Measurements from ENCODE around the gene CD3G. TPM values are rescaled to one million over a fixed set of nuclear protein-coding genes. Genes with fewer than 3 reads are reported as not detected.
"Not testable (repeated sequence)": the region's sequence is repeated elsewhere in the genome, so short reads cannot be mapped to it uniquely, and the experiment has no call there.

The CD3G gene
- total RNA-seq, 1 experiment from 2014 or later: 158 TPM

DNA sequence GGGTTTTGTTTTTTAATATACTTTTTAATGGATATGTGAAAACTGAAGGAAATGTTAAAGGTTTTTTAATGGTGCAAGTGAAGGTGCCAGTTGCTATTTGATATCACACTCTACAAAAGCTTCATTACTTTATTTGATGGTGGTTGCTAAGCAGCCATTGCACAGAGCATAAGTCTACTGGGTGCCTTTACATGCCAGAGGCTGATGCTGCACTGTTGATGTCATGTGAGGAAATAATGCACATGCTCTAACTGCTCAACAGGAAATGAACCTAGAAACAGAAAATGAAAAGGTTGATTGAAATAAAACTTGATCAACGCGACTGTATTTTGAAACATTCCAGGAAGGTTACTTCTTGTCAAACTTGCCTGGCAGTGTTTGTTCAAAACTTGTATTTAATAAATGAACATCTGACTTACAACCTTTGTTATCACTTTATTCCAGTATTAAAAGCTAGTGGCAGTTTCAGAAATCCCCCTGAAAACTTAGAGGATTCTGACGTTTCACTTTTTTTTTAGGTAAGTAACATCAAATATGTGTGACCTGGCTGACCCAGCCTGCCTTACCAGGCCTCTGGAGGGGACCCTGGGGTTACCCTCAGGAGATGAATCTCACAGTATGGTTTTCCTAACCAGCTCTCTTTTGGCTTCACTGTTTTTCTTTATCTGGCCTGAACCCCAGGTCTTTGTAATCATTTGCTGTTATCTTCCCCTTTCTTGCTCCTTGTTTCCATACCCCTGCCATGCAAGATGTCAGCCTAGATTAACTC is 54.8 kb downstream of the CD3G start:
- no peaks in the 10 kb centered on the region for H3K9me3 ChIP-seq (ENCODE audit: low read length)
- no peaks in the 10 kb centered on the region for H3K9me2 ChIP-seq (replicated peaks; ENCODE audit: insufficient read depth, low read length)
- peaks cover 29% of the 10 kb centered on the region for H3K4me1 ChIP-seq (ENCODE audit: low read length)
- peaks cover 3% of the 10 kb centered on the region; the same call in 1 of the 2 replicates for H3K36me3 ChIP-seq (ENCODE audit: insufficient read depth, low read length)
- H3K4me3 ChIP-seq (ENCODE audit: low read length): no peak overlapping the region
- H3K4me2 ChIP-seq (ENCODE audit: low read depth, low read length, poor library complexity, severe bottlenecking): no peak overlapping the region
- peak; percentile 52 for DNase-seq
- H3K79me2 ChIP-seq (ENCODE audit: low read length): peaks cover 29% of the 10 kb centered on the region
- peaks cover 10% of the 10 kb centered on the region; the same call in 1 of the 2 replicates for H4K20me1 ChIP-seq (ENCODE audit: insufficient read depth, low read depth, low read length)
- no peak overlapping the region for H3K9ac ChIP-seq (ENCODE audit: low read length)
- H3K27ac ChIP-seq (ENCODE audit: low read length): peak overlapping the region; percentile 41
- H2AFZ ChIP-seq (ENCODE audit: low read length): no peak overlapping the region
- no peaks in the 10 kb centered on the region for H3K27me3 ChIP-seq (ENCODE audit: low read length)

DNA sequence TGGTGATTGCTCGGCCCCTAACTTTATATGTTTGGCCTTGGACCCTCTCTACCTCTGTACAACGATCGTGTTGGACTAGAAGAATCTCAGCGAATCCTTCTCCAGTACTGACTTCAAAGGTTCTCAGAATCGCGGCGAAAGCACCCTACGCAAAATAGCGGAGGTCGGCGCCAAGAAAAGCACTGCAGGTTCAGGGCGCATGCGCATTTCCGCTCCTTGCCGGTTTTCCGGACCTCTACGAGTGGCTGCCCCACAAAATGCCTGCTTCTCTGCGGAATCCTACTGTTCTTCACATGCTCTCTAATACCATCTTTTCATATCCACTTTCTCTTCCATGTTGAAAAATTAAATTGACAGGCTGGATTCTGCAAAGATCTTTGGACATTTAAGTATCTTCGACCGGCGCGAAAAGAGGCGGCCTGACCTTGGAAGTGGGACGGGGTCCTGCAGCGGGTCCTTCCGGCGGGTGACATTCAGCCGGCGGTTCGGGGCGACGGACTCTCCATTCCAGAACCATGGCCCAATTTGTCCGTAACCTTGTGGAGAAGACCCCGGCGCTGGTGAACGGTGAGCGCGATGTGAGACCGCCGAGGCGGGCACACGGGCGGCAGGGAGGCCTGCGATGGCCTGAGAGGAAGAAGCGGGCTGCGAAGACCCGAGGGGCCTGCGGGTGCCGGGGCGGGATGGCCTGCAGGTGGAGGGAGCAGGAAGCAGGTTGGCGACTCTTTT is 57.2 kb downstream of the CD3G start, which contains the start of gene ATP5MG:
TSS of gene ATP5MG (plus strand) at position 456 of the 729 bp plus-strand sequence. CDS start at position 516, 60 bp downstream.
- Histone ChIP-seq H3K27ac (ENCODE audit: low read length) (peak within 1 kb of the TSS; percentile 86), H3K27me3 (ENCODE audit: low read length) (no peaks in the 10 kb centered on the region), H3K4me2 (ENCODE audit: low read depth, low read length, poor library complexity, severe bottlenecking) (peak within 1 kb of the TSS; percentile 78), H3K79me2 (ENCODE audit: low read length) (peaks cover 52% of the 10 kb centered on the region), H3K9ac (ENCODE audit: low read length) (peak within 1 kb of the TSS; percentile 91), H3K36me3 (ENCODE audit: insufficient read depth, low read length) (peaks cover 7% of the 10 kb centered on the region; the same call in 1 of the 2 replicates), H3K4me1 (ENCODE audit: low read length) (peaks cover 29% of the 10 kb centered on the region), H4K20me1 (ENCODE audit: insufficient read depth, low read depth, low read length) (peaks cover 10% of the 10 kb centered on the region; the same call in 1 of the 2 replicates), H3K9me2 (replicated peaks; ENCODE audit: insufficient read depth, low read length) (no peaks in the 10 kb centered on the region), H3K4me3 (ENCODE audit: low read length) (peak within 1 kb of the TSS; percentile 96), H3K9me3 (ENCODE audit: low read length) (no peaks in the 10 kb centered on the region), H2AFZ (ENCODE audit: low read length) (peak within 1 kb of the TSS; percentile 66; the same call in 1 of the 2 replicates)
- peak; percentile 93 for DNase-seq

DNA sequence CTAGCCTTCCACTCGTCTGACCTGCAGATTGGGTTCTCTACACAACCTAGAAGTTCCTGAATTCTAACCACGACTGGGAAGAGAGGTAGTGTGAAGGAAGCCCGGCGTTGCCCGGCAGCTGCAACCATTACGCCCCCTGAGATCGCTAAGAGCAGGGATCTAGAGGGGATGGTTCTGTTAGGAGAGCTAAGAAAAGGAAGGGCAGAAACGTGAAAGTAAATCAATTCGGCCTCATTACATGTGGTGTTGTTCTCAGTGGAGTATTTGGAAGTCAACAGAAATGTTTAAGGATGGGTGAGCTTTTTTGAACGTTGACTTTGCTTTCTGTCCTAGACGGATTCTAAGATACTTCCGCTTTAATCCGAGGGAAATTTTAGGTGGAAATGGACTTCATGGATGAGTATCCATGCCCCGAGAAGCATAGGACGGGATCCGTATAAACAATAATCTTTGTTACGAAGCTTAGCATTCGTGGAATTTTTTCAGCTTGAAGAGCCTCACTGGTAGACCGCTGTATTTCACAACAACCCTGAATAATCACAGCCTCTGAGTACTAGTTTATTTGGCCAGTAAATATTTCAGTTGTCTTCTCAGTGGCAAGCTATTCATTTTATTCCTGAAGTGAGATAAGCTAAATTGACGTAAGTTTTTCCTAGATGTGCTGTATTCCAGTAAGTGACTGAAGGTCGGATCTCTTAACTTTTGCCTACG is 57.9 kb downstream of the CD3G start:
- H3K9ac ChIP-seq (ENCODE audit: low read length): peak overlapping the region; percentile 91
- peak overlapping the region; percentile 86 for H3K27ac ChIP-seq (ENCODE audit: low read length)
- H2AFZ ChIP-seq (ENCODE audit: low read length): no peak overlapping the region
- H3K36me3 ChIP-seq (ENCODE audit: insufficient read depth, low read length): peaks cover 5% of the 10 kb centered on the region; the same call in 1 of the 2 replicates
- H3K4me1 ChIP-seq (ENCODE audit: low read length): peaks cover 29% of the 10 kb centered on the region
- no peaks in the 10 kb centered on the region for H3K27me3 ChIP-seq (ENCODE audit: low read length)
- peak overlapping the region; percentile 78 for H3K4me2 ChIP-seq (ENCODE audit: low read depth, low read length, poor library complexity, severe bottlenecking)
- H3K9me3 ChIP-seq (ENCODE audit: low read length): no peaks in the 10 kb centered on the region
- H3K79me2 ChIP-seq (ENCODE audit: low read length): peaks cover 60% of the 10 kb centered on the region
- H3K4me3 ChIP-seq (ENCODE audit: low read length): peak overlapping the region; percentile 96
- H4K20me1 ChIP-seq (ENCODE audit: insufficient read depth, low read depth, low read length): peaks cover 10% of the 10 kb centered on the region; the same call in 1 of the 2 replicates
- H3K9me2 ChIP-seq (replicated peaks; ENCODE audit: insufficient read depth, low read length): no peaks in the 10 kb centered on the region
- DNase-seq: no peak

DNA sequence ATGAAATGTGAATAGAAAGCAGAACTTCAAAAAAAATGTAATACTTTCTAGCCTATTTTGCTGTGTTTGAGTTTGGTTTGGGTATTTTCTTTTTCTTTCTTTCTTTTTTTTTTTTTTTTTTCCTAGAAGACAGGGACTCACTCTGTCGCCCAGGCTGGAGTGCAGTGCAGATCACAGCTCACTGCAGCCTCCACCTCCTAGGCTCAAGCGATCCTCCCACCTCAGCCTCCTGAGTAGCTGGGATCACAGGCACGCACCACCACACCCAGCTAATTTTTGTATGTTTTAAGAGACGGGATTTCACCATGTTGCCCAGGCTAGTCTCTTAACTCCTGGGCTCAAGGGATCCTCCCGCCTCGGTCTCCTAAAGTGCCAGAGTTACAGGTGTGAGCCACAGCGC is 58.5 kb downstream of the CD3G start:
- H3K27me3 ChIP-seq (ENCODE audit: low read length); H2AFZ ChIP-seq (ENCODE audit: low read length); H3K9me3 ChIP-seq (ENCODE audit: low read length); DNase-seq; H3K9me2 ChIP-seq (replicated peaks; ENCODE audit: insufficient read depth, low read length); H3K27ac ChIP-seq (ENCODE audit: low read length): not testable (repeated sequence)
- Histone ChIP-seq H3K9ac (ENCODE audit: low read length) (peak overlapping the region; percentile 91), H3K4me3 (ENCODE audit: low read length) (peak overlapping the region; percentile 96), H3K79me2 (ENCODE audit: low read length) (peaks cover 65% of the 10 kb centered on the region), H3K4me1 (ENCODE audit: low read length) (peaks cover 29% of the 10 kb centered on the region), H3K36me3 (ENCODE audit: insufficient read depth, low read length) (peaks cover 10% of the 10 kb centered on the region; the same call in 1 of the 2 replicates), H3K4me2 (ENCODE audit: low read depth, low read length, poor library complexity, severe bottlenecking) (peak overlapping the region; percentile 78), H4K20me1 (ENCODE audit: insufficient read depth, low read depth, low read length) (peaks cover 10% of the 10 kb centered on the region; the same call in 1 of the 2 replicates)

Small RNAs within 50 kb of the gene (small RNA-seq; reads per million reads assigned to genes)
- not detected for gene AP001582.1

Other genes starting within 250 kb of the CD3G start
- not detected in 2 replicates for gene SCN4B, start 191.5 kb upstream of the CD3G start, total RNA-seq (2014; rRNA removed; shearing (Covaris generic); ENCODE audit: low replicate concordance)
- gene SCN2B, start 167.7 kb upstream of the CD3G start, total RNA-seq (2014; rRNA removed; shearing (Covaris generic); ENCODE audit: low replicate concordance): 0.25 TPM in 1 of 2 replicates, not detected in the other
- 5.4 and 9.1 TPM in 2 replicates for gene JAML, start 119.3 kb upstream of the CD3G start, total RNA-seq (2014; rRNA removed; shearing (Covaris generic); ENCODE audit: low replicate concordance)
- gene MPZL3, start 92.0 kb upstream of the CD3G start, total RNA-seq (2014; rRNA removed; shearing (Covaris generic); ENCODE audit: low replicate concordance): 2.7 and 7.0 TPM in 2 replicates
- gene MPZL2, start 80.0 kb upstream of the CD3G start, total RNA-seq (2014; rRNA removed; shearing (Covaris generic); ENCODE audit: low replicate concordance): not detected in 2 replicates
- gene CD3E, start 39.6 kb upstream of the CD3G start, total RNA-seq (2014; rRNA removed; shearing (Covaris generic); ENCODE audit: low replicate concordance): 0.32 and 1.3 TPM in 2 replicates
- gene CD3D, start 1.6 kb upstream of the CD3G start, total RNA-seq (2014; rRNA removed; shearing (Covaris generic); ENCODE audit: low replicate concordance): 3.7 and 5.7 TPM in 2 replicates
- gene UBE4A, start 15.3 kb downstream of the CD3G start, total RNA-seq (2014; rRNA removed; shearing (Covaris generic); ENCODE audit: low replicate concordance): 9.7 and 26.3 TPM in 2 replicates
- 80.7 and 82.4 TPM in 2 replicates for gene ATP5MG, start 57.3 kb downstream of the CD3G start, total RNA-seq (2014; rRNA removed; shearing (Covaris generic); ENCODE audit: low replicate concordance)
- gene KMT2A, start 92.1 kb downstream of the CD3G start, total RNA-seq (2014; rRNA removed; shearing (Covaris generic); ENCODE audit: low replicate concordance): 37.6 and 40.7 TPM in 2 replicates
- not detected in 2 replicates for gene TTC36, start 183.1 kb downstream of the CD3G start, total RNA-seq (2014; rRNA removed; shearing (Covaris generic); ENCODE audit: low replicate concordance)
- gene TMEM25, start 186.8 kb downstream of the CD3G start, total RNA-seq (2014; rRNA removed; shearing (Covaris generic); ENCODE audit: low replicate concordance): 9.1 and 12.1 TPM in 2 replicates
- gene IFT46, start 221.6 kb downstream of the CD3G start, total RNA-seq (2014; rRNA removed; shearing (Covaris generic); ENCODE audit: low replicate concordance): 13.5 and 28.6 TPM in 2 replicates
- 29.6 and 34.4 TPM in 2 replicates for gene ARCN1, start 228.1 kb downstream of the CD3G start, total RNA-seq (2014; rRNA removed; shearing (Covaris generic); ENCODE audit: low replicate concordance)